Fibroblast of villous mesenchyme (primary cell): Measurements from ENCODE around the gene SH3GL1. TPM values are rescaled to one million over a fixed set of nuclear protein-coding genes. Genes with fewer than 3 reads are reported as not detected.

Experiments
- DNase-seq: peaks from one replicate; pipeline ENCODE4 v3.0.0-alpha.2; 2010; ENCODE audit warnings: low read depth
- H3K4me3 ChIP-seq: 2 replicates; pipeline ENCODE4 v1.5.1; 2011; ENCODE audit warnings: low read depth, mild to moderate bottlenecking, low read length
- total RNA-seq: library from RNA; depleted of rRNA; stranded (reverse); fragments of >200 nt; gene quantifications from 2 replicates; pipeline ENCODE4 v1.2.3, GENCODE V29; 2012
- TF ChIP-seq, protein P1 (sequence below): IDR thresholded peaks from 2 replicates; pipeline ENCODE4 v1.5.1; 2012; ENCODE audit warnings: low read depth, mild to moderate bottlenecking, low read length; ENCODE audit not compliant: insufficient read depth

SH3GL1 gene
- total RNA-seq, 1 donor = 65.2 TPM

- no peak overlapping the region for H3K4me3 ChIP-seq
- TF ChIP-seq, protein P1, sequence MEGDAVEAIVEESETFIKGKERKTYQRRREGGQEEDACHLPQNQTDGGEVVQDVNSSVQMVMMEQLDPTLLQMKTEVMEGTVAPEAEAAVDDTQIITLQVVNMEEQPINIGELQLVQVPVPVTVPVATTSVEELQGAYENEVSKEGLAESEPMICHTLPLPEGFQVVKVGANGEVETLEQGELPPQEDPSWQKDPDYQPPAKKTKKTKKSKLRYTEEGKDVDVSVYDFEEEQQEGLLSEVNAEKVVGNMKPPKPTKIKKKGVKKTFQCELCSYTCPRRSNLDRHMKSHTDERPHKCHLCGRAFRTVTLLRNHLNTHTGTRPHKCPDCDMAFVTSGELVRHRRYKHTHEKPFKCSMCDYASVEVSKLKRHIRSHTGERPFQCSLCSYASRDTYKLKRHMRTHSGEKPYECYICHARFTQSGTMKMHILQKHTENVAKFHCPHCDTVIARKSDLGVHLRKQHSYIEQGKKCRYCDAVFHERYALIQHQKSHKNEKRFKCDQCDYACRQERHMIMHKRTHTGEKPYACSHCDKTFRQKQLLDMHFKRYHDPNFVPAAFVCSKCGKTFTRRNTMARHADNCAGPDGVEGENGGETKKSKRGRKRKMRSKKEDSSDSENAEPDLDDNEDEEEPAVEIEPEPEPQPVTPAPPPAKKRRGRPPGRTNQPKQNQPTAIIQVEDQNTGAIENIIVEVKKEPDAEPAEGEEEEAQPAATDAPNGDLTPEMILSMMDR = no peak
- DNase-seq = no peak
Observed at GRCh38 chr19:4406626-4407025, 6.3 kb upstream of the SH3GL1 start.

GRCh38 chr19:4405977-4406376, 5.6 kb upstream of the SH3GL1 start:
- no peak overlapping the region for H3K4me3 ChIP-seq
- DNase-seq = no peak
- TF ChIP-seq, protein P1 = no peak

DNA sequence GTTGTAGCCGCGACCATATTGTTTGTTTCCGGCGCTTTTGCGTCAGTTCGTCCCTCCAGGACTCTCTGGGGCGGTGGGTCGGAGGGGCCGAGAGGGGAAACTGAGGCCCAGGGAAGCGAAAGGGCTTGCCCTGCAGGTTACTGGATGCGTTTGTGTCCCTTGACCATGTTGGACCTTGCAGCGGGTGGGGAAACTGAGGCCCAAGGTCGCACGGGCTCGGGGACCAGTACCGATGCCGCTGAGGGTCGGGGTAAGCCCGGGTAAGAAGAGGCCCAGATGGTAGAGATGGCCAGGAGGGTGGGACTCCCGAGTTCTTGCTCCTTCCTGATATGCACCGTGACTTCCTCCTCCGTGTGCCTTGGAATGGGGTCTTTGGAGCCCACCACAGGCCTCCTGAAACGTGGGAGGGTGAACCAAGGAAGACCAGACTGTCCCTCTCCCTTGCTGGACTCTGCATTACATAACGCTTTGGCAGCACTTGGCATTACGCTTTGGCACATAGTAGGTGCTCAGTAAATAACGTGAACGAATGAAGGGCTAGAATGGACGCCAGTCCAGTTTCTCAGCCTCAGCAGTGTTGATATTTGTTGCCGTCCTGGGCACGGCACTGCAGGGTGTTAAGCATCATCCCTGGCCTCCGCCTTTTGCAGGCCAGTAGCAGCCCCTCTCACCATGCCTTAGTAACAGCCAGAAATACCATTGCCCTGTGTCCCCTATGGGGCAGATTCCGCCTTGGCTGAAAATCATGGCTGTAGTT, 2.8 kb upstream of the SH3GL1 start:
- TF ChIP-seq, protein P1 = no peak
- peak; percentile 16 for DNase-seq
- H3K4me3 ChIP-seq = peak overlapping the region; percentile 80

- DNase-seq = peak; percentile 100
- TF ChIP-seq, protein P1 = no peak
- H3K4me3 ChIP-seq = peak within 1 kb of the TSS; percentile 80
Observed at GRCh38 chr19:4402171-4403004, 2.0 kb upstream of the SH3GL1 start, which contains the start of gene CHAF1A. Gene CHAF1A (plus strand): TSS chr19:4402640. CDS start chr19:4402763, 123 bp downstream.

- TF ChIP-seq, protein P1 = no peak
- DNase-seq = no peak
- H3K4me3 ChIP-seq = peak overlapping the region; percentile 55
Observed at GRCh38 chr19:4401769-4402170, 1.4 kb upstream of the SH3GL1 start.

DNA sequence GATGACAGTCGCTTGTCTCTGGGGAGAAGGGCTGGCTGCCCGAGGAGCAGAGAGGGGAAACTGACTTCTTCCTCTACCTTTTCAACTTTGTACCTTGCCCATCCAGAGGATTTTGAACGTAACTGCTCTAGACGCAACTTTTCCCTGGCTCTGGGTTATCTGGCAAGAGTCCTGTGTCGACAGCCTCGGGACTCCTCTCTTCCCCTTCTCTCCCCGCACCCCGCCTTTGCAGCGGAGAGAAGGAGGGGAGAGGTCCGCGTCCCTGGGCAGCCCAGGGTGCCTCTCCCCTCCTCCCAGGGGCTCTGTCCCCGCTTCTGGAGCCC, 574 bp downstream of the SH3GL1 start:
- peak overlapping the region; percentile 84 for H3K4me3 ChIP-seq
- DNase-seq = peak; percentile 38
- TF ChIP-seq, protein P1 = no peak
